ENCODE data around the gene ZNF260. TPM values are rescaled to one million over a fixed set of nuclear protein-coding genes. Genes with fewer than 3 reads are reported as not detected.

ZNF260 gene
- total RNA-seq, result 1 to 10 TPM; 6.9 to 9.7 TPM

DNA sequence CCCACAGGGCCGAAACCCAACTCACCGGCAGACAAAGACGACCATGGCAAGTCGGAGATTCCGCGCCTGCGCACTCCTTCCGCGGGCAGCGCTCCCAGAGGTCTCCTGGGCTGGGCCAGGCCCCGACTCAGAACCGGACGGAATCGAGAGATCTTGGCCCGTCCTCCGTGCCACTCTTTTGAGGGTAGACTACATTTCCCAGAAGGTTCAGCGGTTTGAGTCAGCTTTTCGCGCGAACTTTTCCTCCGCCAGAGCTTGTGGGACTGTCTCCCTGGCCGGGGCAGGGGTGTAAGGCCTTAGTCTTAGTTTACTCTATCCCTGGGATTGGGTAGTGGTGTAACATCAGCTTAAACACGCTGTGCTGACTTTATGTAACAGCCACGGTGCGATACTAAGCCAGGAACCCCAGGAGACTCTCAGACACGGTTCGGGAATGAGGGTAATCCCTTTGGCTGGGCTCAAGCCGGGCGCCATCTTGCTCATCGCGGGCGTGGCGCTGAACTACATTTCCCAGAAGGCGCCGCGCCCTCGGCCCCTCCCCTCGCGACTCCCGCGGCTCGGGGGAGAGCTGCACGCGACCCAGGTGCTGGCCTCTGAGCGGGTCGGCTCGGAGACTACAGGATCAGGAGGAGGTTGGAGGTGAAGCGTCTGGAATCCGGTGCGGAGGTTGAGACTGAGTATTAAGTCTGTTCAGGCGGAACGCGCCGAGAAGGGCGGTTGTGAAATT is at the start of gene ZNF260:
Gene ZNF260 (minus strand): TSS at position 78 of the 727 bp plus-strand sequence. CDS start 13,033 bp downstream, outside the sequence.
- TF ChIP-seq, protein P1, sequence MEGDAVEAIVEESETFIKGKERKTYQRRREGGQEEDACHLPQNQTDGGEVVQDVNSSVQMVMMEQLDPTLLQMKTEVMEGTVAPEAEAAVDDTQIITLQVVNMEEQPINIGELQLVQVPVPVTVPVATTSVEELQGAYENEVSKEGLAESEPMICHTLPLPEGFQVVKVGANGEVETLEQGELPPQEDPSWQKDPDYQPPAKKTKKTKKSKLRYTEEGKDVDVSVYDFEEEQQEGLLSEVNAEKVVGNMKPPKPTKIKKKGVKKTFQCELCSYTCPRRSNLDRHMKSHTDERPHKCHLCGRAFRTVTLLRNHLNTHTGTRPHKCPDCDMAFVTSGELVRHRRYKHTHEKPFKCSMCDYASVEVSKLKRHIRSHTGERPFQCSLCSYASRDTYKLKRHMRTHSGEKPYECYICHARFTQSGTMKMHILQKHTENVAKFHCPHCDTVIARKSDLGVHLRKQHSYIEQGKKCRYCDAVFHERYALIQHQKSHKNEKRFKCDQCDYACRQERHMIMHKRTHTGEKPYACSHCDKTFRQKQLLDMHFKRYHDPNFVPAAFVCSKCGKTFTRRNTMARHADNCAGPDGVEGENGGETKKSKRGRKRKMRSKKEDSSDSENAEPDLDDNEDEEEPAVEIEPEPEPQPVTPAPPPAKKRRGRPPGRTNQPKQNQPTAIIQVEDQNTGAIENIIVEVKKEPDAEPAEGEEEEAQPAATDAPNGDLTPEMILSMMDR (IDR thresholded peaks at IDR 0.05), result no peak
- DNase-seq (ENCODE audit: low spot score) (peak; percentile 88), ATAC-seq (ENCODE audit: insufficient number of reproducible peaks, low FRiP score, low read depth) (peak; percentile 99)
- H3K36me3 ChIP-seq, result peaks cover 12% of the 10 kb centered on the region
- peaks cover 11 to 16% of the 10 kb centered on the region in 2 donors for H3K4me1 ChIP-seq (ENCODE audit: control insufficient read depth in 1 of 2, low read depth in 2 of 2)
- H3K27ac ChIP-seq, result peak within 1 kb of the TSS; percentile 79 to 83
- H3K9me3 ChIP-seq, result peaks cover 34% of the 10 kb centered on the region
- H3K4me3 ChIP-seq, result peak within 1 kb of the TSS; percentile 83
- no peaks in the 10 kb centered on the region for H3K27me3 ChIP-seq (replicated peaks; ENCODE audit: insufficient read depth)

DNA sequence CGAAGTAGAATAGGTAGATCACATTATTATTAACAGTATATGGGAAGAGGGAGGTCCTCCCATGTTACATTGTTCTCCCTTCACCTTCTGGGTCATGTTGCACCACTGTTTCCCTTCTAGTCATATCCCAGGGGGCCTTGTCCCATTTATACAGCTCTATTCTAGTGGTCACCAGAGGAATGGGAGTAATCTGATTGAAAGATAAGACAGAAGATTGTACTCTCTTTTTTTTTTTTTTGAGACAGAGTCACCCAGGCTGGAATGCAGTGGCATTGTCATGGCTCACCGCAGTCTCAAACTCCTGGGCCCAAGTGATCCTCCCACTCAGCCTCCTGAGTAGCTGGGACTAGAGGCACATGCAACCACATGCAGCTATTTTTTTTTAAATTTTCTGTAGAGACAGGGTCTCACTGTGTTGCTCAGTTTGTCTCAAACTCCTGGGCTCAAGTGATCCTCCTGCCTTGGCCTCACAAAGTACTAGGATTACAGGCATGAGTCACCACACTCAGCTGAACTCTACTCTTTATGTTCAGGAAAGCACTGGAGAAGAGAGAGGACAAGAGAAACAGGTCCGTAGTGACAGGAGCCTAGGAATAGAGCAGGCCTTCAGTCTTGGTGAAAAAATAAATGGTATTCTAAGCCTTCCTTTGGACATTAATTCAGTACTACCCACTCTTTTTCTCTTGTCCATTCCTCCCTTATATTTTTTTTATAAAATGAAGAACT is 49.4 kb upstream of the ZNF260 start:
- H3K36me3 ChIP-seq, result peaks cover 31% of the 10 kb centered on the region
- ATAC-seq (ENCODE audit: insufficient number of reproducible peaks, low FRiP score, low read depth), result no peak
- peaks cover 9 to 15% of the 10 kb centered on the region in 2 donors for H3K4me1 ChIP-seq (ENCODE audit: control insufficient read depth in 1 of 2, low read depth in 2 of 2)
- no peak overlapping the region for H3K4me3 ChIP-seq
- no peaks in the 10 kb centered on the region for H3K27me3 ChIP-seq (replicated peaks; ENCODE audit: insufficient read depth)
- TF ChIP-seq, protein P1 (IDR thresholded peaks at IDR 0.05), result no peak
- no peak overlapping the region for H3K27ac ChIP-seq
- H3K9me3 ChIP-seq, result peaks cover 18% of the 10 kb centered on the region
- no peak for DNase-seq (ENCODE audit: low spot score)

DNA sequence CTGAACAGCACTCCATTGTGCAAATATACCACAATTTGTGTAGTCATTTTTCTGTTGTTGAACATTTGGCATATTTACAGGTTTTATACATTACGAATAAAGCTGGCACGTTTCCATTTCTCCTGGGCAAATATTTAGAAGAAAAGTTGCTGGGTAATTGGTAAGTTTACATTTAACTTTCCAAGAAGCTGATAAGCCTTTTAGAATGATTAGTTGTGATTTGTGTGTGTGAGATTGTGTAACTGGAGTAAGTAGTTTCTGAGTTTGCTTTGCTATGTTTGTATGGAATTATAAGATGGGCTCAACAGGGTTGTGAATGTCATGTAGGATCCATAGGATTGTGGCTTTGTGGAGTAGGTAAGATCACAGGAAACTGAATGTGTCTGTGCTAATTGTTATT is 46.7 kb upstream of the ZNF260 start:
- DNase-seq (ENCODE audit: low spot score) (no peak), ATAC-seq (ENCODE audit: insufficient number of reproducible peaks, low FRiP score, low read depth) (no peak)
- H3K9me3 ChIP-seq, result peaks cover 2% of the 10 kb centered on the region
- TF ChIP-seq, protein P1 (IDR thresholded peaks at IDR 0.05), result no peak
- peak overlapping the region; percentile 99 for H3K4me3 ChIP-seq
- peaks cover 25% of the 10 kb centered on the region for H3K36me3 ChIP-seq
- H3K4me1 ChIP-seq (ENCODE audit: control insufficient read depth in 1 of 2, low read depth in 2 of 2), result peaks cover 12 to 20% of the 10 kb centered on the region in 2 donors
- no peak overlapping the region for H3K27ac ChIP-seq
- H3K27me3 ChIP-seq (replicated peaks; ENCODE audit: insufficient read depth), result no peaks in the 10 kb centered on the region

DNA sequence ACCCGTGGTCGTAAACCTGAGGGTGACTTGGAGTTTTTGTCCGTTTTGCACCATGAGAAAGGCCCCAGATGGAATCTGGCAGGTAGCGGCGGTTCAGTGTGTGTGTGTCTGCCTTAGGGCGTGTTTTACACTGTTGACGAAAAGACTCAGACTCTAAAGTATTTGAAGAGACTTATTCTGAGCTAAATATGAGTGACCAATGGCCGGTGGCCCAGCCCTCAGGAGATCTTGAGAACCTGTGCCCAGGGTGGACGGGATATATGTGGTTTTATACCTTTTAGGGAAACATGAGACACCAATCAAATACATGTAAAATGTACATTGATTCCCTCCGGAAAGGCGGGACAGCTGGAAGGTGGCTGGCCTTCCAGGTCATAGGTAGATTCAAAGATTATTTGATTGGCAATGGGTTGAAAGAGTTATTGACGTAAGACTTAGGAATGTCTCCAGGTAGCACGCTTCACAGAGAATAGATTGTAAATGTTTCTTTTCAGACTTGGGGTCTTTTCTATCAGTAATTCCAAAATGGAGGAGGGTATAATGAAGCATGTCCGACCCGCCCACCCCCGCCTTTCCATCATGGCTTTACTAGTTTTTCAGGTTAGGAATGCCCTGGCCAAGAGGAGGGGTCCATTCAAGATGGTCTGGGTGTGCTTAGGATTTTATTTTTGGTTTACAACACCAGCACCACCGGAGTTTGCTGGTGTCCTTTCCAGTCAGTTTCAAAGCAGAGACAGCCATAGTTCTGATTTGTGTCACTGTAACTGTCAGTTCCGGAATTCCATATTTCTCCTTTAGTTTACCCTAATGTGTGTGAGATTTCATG is 46.0 kb upstream of the ZNF260 start:
- TF ChIP-seq, protein P1 (IDR thresholded peaks at IDR 0.05), result no peak
- no peaks in the 10 kb centered on the region for H3K27me3 ChIP-seq (replicated peaks; ENCODE audit: insufficient read depth)
- H3K9me3 ChIP-seq, result peaks cover 3% of the 10 kb centered on the region
- peak overlapping the region; percentile 87 to 88 for H3K27ac ChIP-seq
- DNase-seq (ENCODE audit: low spot score) (no peak), ATAC-seq (ENCODE audit: insufficient number of reproducible peaks, low FRiP score, low read depth) (no peak)
- H3K36me3 ChIP-seq, result peaks cover 21% of the 10 kb centered on the region
- peak overlapping the region; percentile 99 for H3K4me3 ChIP-seq
- H3K4me1 ChIP-seq (ENCODE audit: control insufficient read depth in 1 of 2, low read depth in 2 of 2), result peaks cover 12 to 20% of the 10 kb centered on the region in 2 donors
